NT2/D1 (cell line): ENCODE data around the gene SCARB1.

Experiments used
- DNase-seq: peaks from one replicate; pipeline ENCODE4 v3.0.0-alpha.2; 2011; ENCODE audit warnings: low read depth, low spot score
- H3K27me3 ChIP-seq: 2 replicates; pipeline ENCODE4 v1.6.0; 2011; ENCODE audit warnings: mild to moderate bottlenecking; ENCODE audit not compliant: insufficient read length, insufficient read depth
- H3K36me3 ChIP-seq: 2 replicates; pipeline ENCODE4 v1.6.1; 2011; ENCODE audit warnings: mild to moderate bottlenecking, low read length, mixed read lengths; ENCODE audit not compliant: insufficient read depth, insufficient read length
- H3K4me1 ChIP-seq: 2 replicates; pipeline ENCODE4 v1.5.1; 2011; ENCODE audit not compliant: insufficient read depth, insufficient read length
- H3K4me3 ChIP-seq: 2 replicates; pipeline ENCODE4 v1.5.1; 2011; ENCODE audit warnings: low read depth; ENCODE audit not compliant: insufficient read length
- H3K9ac ChIP-seq: 2 replicates; pipeline ENCODE4 v1.6.0; 2011; ENCODE audit warnings: low read depth; ENCODE audit not compliant: insufficient read length
- H3K9me3 ChIP-seq: 2 replicates; pipeline ENCODE4 v1.5.1; 2011; ENCODE audit warnings: mild to moderate bottlenecking, low read length; ENCODE audit not compliant: insufficient read depth
- SUZ12 ChIP-seq: IDR thresholded peaks from 2 replicates; pipeline ENCODE4 v1.6.1; 2011; ENCODE audit not compliant: insufficient read length, insufficient read depth; ENCODE audit errors: extremely low read depth
- YY1 ChIP-seq: IDR thresholded peaks from 2 replicates; pipeline ENCODE4 v1.6.1; 2011; ENCODE audit not compliant: insufficient read length, insufficient read depth
- ZNF274 ChIP-seq: IDR thresholded peaks from 2 replicates; pipeline ENCODE4 v1.6.1; 2011; ENCODE audit warnings: mild to moderate bottlenecking, low read depth, low read length

SCARB1 gene

GRCh38 chr12:124796303-124796960, 67.2 kb downstream of the SCARB1 start:
- Histone ChIP-seq H3K4me3 (no peak overlapping the region), H3K4me1 (no peaks in the 10 kb centered on the region), H3K27me3 (no peaks in the 10 kb centered on the region), H3K36me3 (peaks cover 40% of the 10 kb centered on the region), H3K9me3 (no peaks in the 10 kb centered on the region), H3K9ac (no peak overlapping the region)
- no peak for DNase-seq
- no peak for TF ChIP-seq ZNF274
- no peak for TF ChIP-seq SUZ12
- no peak for TF ChIP-seq YY1

GRCh38 chr12:124795081-124795948, 68.3 kb downstream of the SCARB1 start:
- no peak for DNase-seq
- no peaks in the 10 kb centered on the region for H3K4me1 ChIP-seq
- no peak overlapping the region for H3K9ac ChIP-seq
- TF ChIP-seq ZNF274 (no peak), YY1 (no peak), SUZ12 (no peak)
- no peaks in the 10 kb centered on the region for H3K9me3 ChIP-seq
- H3K4me3 ChIP-seq: no peak overlapping the region
- H3K27me3 ChIP-seq: no peaks in the 10 kb centered on the region
- H3K36me3 ChIP-seq: peaks cover 36% of the 10 kb centered on the region

DNA sequence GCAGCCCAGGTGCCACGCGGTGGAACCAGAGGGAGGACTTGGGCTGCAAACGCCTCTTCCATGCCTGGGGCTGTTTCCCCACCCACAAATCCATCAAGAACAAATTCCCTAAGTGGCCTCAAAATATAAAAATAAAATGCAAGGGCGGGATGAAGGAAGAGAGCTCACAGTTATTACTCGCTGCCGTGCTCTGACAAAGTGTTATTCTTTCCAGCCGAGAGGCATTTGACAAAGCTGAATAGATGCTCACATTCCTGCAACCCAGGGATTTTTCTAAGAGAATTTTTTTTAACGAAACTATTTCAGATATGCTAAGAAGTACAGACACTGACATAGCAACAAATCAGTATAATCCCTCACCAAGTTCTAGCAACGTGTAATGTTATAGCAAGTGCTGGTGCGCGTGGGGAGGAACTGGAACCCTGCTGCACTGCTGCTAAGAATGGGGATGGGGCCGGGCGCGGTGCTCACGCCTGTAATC, 70.7 kb downstream of the SCARB1 start:
- no peak overlapping the region for H3K9ac ChIP-seq
- TF ChIP-seq ZNF274 (no peak), YY1 (no peak), SUZ12 (no peak)
- H3K36me3 ChIP-seq: peaks cover 35% of the 10 kb centered on the region
- H3K9me3 ChIP-seq: no peaks in the 10 kb centered on the region
- no peak overlapping the region for H3K4me3 ChIP-seq
- no peak for DNase-seq
- H3K27me3 ChIP-seq: no peaks in the 10 kb centered on the region
- H3K4me1 ChIP-seq: no peaks in the 10 kb centered on the region

DNA sequence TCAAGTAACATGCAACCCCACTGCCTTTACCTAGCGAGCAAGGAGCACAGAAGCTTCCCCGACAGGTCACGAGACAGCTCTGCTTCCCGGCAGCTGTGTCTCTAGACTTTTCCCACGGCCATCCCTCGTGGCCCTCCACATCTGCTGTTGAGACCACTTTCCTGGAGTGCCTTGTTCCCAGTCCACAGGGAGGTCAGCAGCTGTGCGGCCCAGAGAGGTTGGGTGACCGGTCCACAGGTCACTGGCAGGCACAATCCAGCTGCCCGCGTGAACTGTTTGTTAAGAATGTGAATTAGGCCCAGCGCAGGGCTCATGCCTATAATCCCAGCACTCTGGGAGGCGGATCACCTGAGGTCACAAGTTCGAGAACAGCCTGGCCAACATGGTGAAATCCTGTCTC, 71.5 kb downstream of the SCARB1 start:
- TF ChIP-seq ZNF274 (no peak), SUZ12 (no peak), YY1 (no peak)
- Histone ChIP-seq H3K4me1 (no peaks in the 10 kb centered on the region), H3K27me3 (no peaks in the 10 kb centered on the region), H3K36me3 (peaks cover 32% of the 10 kb centered on the region), H3K9ac (no peak overlapping the region), H3K9me3 (no peaks in the 10 kb centered on the region), H3K4me3 (no peak overlapping the region)
- no peak for DNase-seq

GRCh38 chr12:124790650-124791400, 72.8 kb downstream of the SCARB1 start:
- no peak for DNase-seq
- no peaks in the 10 kb centered on the region for H3K27me3 ChIP-seq
- no peak overlapping the region for H3K4me3 ChIP-seq
- no peaks in the 10 kb centered on the region for H3K9me3 ChIP-seq
- no peak overlapping the region for H3K9ac ChIP-seq
- peaks cover 45% of the 10 kb centered on the region for H3K36me3 ChIP-seq
- TF ChIP-seq ZNF274 (no peak), SUZ12 (no peak), YY1 (no peak)
- no peaks in the 10 kb centered on the region for H3K4me1 ChIP-seq

- Histone ChIP-seq H3K9me3 (no peaks in the 10 kb centered on the region), H3K9ac (no peak overlapping the region), H3K4me3 (no peak overlapping the region), H3K27me3 (no peaks in the 10 kb centered on the region), H3K4me1 (no peaks in the 10 kb centered on the region), H3K36me3 (peaks cover 56% of the 10 kb centered on the region)
- DNase-seq: no peak
- no peak for TF ChIP-seq SUZ12
- TF ChIP-seq ZNF274: no peak
- TF ChIP-seq YY1: no peak
Observed at GRCh38 chr12:124788936-124789555, 74.6 kb downstream of the SCARB1 start.
